RWPE1 (cell line): ENCODE data around the gene RETREG3.

ENCODE experiments used
- CTCF ChIA-PET: fragments of 350-600 bp; sonication (Branson Sonifier 250); formaldehyde crosslinking; extraction: SDS; loops from one replicate; lab custom pipeline; 2021; lab: Yijun Ruan, JAX
- POLR2A ChIA-PET: fragments of 400-600 bp; formaldehyde crosslinking; extraction: SDS; loops from one replicate; lab custom pipeline; 2020; ENCODE audit warnings: antibody characterized with exemption; ENCODE audit not compliant: low non-redundant PET; lab: Yijun Ruan, JAX
- DNase-seq: peaks from one replicate; pipeline ENCODE4 v3.0.0; 2012; ENCODE audit warnings: low spot score
- H3K27ac ChIP-seq: fragments of 450-650 bp; 2 replicates; pipeline ENCODE4 v1.5.1; 2017
- TF ChIP-seq, protein P1 (sequence below): fragments of 450-650 bp; conservative IDR thresholded peaks from 2 replicates; pipeline ENCODE4 v1.5.1; 2017; ENCODE audit warnings: low read depth, mild to moderate bottlenecking

Gene RETREG3

DNA sequence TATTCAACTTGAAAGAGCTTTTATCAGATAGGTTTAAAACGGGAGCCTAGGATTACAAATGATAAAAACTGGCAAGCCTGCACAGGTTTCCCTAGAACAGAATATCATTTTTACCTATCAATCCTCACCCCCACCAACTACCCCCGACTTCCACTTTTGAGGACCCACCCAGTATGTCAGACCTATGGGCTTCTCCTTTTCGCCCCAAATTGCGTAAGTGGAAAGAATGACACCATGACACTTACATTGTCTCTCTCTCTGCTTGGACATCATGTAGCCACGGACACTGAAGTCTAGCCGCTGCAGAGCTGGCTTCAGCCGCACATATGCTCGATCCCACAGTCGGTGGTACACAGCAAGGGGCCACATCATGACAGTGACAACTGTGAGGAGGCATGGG is 24.3 kb downstream of the RETREG3 start:
- ChIA-PET CTCF (no interaction called here), POLR2A (no interaction called here)

DNA sequence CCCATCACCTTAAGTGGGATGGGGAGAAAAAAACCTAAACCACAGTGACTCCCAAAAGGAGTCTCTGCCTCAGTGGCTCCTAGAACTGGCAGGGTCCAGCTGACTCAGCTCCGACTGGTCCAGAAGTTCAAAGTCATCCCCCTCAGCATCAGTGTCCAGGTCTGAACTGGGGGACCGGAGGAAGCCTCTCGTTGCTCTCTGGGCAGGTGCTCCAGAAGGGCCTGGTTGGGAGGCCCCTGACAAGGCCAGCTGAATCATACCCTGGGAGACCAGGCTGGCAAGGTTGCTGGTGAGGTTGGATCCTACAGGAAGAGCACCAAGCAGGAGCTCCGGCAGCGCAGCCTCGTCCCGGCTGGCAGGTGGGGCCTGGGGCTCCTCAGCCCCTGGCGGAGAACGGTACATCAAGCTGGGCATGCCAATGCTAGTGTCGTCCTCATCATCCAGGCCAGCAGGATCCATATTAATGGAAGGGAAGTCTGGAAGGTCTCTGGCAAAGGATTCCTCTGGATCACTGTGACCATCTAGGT is 27.4 kb downstream of the RETREG3 start:
- no peak for DNase-seq
- peak overlapping the region; percentile 40 for H3K27ac ChIP-seq
- ChIA-PET CTCF (no interaction called here), POLR2A (no interaction called here)
- TF ChIP-seq, protein P1, sequence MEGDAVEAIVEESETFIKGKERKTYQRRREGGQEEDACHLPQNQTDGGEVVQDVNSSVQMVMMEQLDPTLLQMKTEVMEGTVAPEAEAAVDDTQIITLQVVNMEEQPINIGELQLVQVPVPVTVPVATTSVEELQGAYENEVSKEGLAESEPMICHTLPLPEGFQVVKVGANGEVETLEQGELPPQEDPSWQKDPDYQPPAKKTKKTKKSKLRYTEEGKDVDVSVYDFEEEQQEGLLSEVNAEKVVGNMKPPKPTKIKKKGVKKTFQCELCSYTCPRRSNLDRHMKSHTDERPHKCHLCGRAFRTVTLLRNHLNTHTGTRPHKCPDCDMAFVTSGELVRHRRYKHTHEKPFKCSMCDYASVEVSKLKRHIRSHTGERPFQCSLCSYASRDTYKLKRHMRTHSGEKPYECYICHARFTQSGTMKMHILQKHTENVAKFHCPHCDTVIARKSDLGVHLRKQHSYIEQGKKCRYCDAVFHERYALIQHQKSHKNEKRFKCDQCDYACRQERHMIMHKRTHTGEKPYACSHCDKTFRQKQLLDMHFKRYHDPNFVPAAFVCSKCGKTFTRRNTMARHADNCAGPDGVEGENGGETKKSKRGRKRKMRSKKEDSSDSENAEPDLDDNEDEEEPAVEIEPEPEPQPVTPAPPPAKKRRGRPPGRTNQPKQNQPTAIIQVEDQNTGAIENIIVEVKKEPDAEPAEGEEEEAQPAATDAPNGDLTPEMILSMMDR = no peak

More for the DNA sequence above, 24.3 kb downstream of the RETREG3 start:
- peak overlapping the region; percentile 49 for H3K27ac ChIP-seq
- TF ChIP-seq, protein P1 = no peak
- no peak for DNase-seq

GRCh38 chr17:42579794-42580551 is 29.2 kb downstream of the RETREG3 start:
- TF ChIP-seq, protein P1 = no peak
- ChIA-PET POLR2A (interaction anchor here (0.5 kb wide), 1 partner anchor 43 kb away, joined by 5 read pairs; no protein-coding TSS in a partner anchor), CTCF (interaction anchor here (0.6 kb wide), 1 partner anchor 100 kb away, joined by 3 read pairs; no protein-coding TSS in a partner anchor)
- DNase-seq = no peak
- H3K27ac ChIP-seq = peak overlapping the region; percentile 47

GRCh38 chr17:42578282-42578869 is 30.8 kb downstream of the RETREG3 start:
- TF ChIP-seq, protein P1 = peak; percentile 81
- POLR2A ChIA-PET = interaction anchor here (0.6 to 1.5 kb wide), 6 partner anchors 26 to 420 kb away, joined by 3 to 8 read pairs (median 4); partner anchors contain the start of genes RETREG3, RPL27 and TUBG1
- peak; percentile 83 for DNase-seq
- CTCF ChIA-PET = interaction anchor here (0.6 to 1.8 kb wide), 27 partner anchors 8 to 740 kb away, joined by 3 to 37 read pairs (median 5); partner anchors contain the start of genes CNTD1, COA3, PLEKHH3 and RAMP2
- peak overlapping the region; percentile 92 for H3K27ac ChIP-seq

GRCh38 chr17:42577532-42578281 is 31.5 kb downstream of the RETREG3 start, which contains the start of gene PSMC3IP:
TSS of gene PSMC3IP (minus strand) at chr17:42577729. CDS start at chr17:42577686, 43 bp downstream.
- H3K27ac ChIP-seq = peak within 1 kb of the TSS; percentile 92
- ChIA-PET POLR2A (interaction anchor here (0.6 to 1.5 kb wide), 5 partner anchors 27 to 420 kb away, joined by 3 to 8 read pairs (median 5); partner anchors contain the start of genes RETREG3, RPL27 and TUBG1), CTCF (interaction anchor here (0.5 to 1.8 kb wide), 22 partner anchors 9 to 225 kb away, joined by 3 to 37 read pairs (median 5); partner anchors contain the start of genes PLEKHH3, RAMP2 and TUBG2)
- TF ChIP-seq, protein P1 = no peak
- peak; percentile 98 for DNase-seq
